ENCODE data around the gene PLOD3.
"Not testable (repeated sequence)": the region's sequence is repeated elsewhere in the genome, so short reads cannot be mapped to it uniquely, and the experiment has no call there.

The PLOD3 gene

GRCh38 chr7:101201695-101202602 is 15.4 kb downstream of the PLOD3 start:
- H3K4me3 ChIP-seq (ENCODE audit: low read depth, low read length), result no peak overlapping the region
- no peak for TF ChIP-seq CTCF (IDR thresholded peaks at IDR 0.05; ENCODE audit: insufficient read depth, low read depth, low read length, missing control alignments)
- no peak for DNase-seq (ENCODE audit: low read depth)

GRCh38 chr7:101200862-101201599 is 16.4 kb downstream of the PLOD3 start, which contains the start of gene MOGAT3:
TSS of gene MOGAT3 (minus strand) at chr7:101201036. CDS start at chr7:101200854, 182 bp downstream.
- no peak for DNase-seq (ENCODE audit: low read depth)
- TF ChIP-seq CTCF (IDR thresholded peaks at IDR 0.05; ENCODE audit: insufficient read depth, low read depth, low read length, missing control alignments), result no peak
- no peak within 1 kb of the TSS for H3K4me3 ChIP-seq (ENCODE audit: low read depth, low read length)

- no peak for TF ChIP-seq CTCF (IDR thresholded peaks at IDR 0.05; ENCODE audit: insufficient read depth, low read depth, low read length, missing control alignments)
- no peak overlapping the region for H3K4me3 ChIP-seq (ENCODE audit: low read depth, low read length)
- DNase-seq (ENCODE audit: low read depth), result no peak
Observed at GRCh38 chr7:101200504-101200861, 16.9 kb downstream of the PLOD3 start.

- DNase-seq (ENCODE audit: low read depth); H3K4me3 ChIP-seq (ENCODE audit: low read depth, low read length): not testable (repeated sequence)
Observed at GRCh38 chr7:101199522-101199921, 17.9 kb downstream of the PLOD3 start.

GRCh38 chr7:101198476-101198875 is 18.9 kb downstream of the PLOD3 start:
- TF ChIP-seq CTCF (IDR thresholded peaks at IDR 0.05; ENCODE audit: insufficient read depth, low read depth, low read length, missing control alignments), result no peak
- DNase-seq (ENCODE audit: low read depth), result no peak
- no peak overlapping the region for H3K4me3 ChIP-seq (ENCODE audit: low read depth, low read length)

- no peak overlapping the region for H3K4me3 ChIP-seq (ENCODE audit: low read depth, low read length)
- DNase-seq (ENCODE audit: low read depth), result no peak
- TF ChIP-seq CTCF (IDR thresholded peaks at IDR 0.05; ENCODE audit: insufficient read depth, low read depth, low read length, missing control alignments), result no peak
Observed at GRCh38 chr7:101197991-101198390, 19.4 kb downstream of the PLOD3 start.

GRCh38 chr7:101195884-101196283 is 21.5 kb downstream of the PLOD3 start:
- no peak for TF ChIP-seq CTCF (IDR thresholded peaks at IDR 0.05; ENCODE audit: insufficient read depth, low read depth, low read length, missing control alignments)
- DNase-seq (ENCODE audit: low read depth), result no peak
- no peak overlapping the region for H3K4me3 ChIP-seq (ENCODE audit: low read depth, low read length)
